Epithelial cell of esophagus (primary cell): ENCODE data around the gene SUSD5.

Experiments
- DNase-seq: peaks from one replicate; pipeline ENCODE4 v3.0.0; 2010; ENCODE audit warnings: low read depth
- H3K4me3 ChIP-seq: 2 replicates; pipeline ENCODE4 v1.5.1; 2011; ENCODE audit warnings: mild to moderate bottlenecking, low read length, control low read depth
- TF ChIP-seq, protein P1 (sequence below): IDR thresholded peaks from 2 replicates; pipeline ENCODE4 v1.5.1; 2011; ENCODE audit warnings: low read depth, mild to moderate bottlenecking, low read length, control low read depth, inconsistent platforms; ENCODE audit not compliant: insufficient read depth; ENCODE audit errors: missing control alignments

Gene SUSD5

GRCh38 chr3:33237439-33237838, 18.8 kb upstream of the SUSD5 start:
- no peak overlapping the region for H3K4me3 ChIP-seq
- TF ChIP-seq, protein P1, sequence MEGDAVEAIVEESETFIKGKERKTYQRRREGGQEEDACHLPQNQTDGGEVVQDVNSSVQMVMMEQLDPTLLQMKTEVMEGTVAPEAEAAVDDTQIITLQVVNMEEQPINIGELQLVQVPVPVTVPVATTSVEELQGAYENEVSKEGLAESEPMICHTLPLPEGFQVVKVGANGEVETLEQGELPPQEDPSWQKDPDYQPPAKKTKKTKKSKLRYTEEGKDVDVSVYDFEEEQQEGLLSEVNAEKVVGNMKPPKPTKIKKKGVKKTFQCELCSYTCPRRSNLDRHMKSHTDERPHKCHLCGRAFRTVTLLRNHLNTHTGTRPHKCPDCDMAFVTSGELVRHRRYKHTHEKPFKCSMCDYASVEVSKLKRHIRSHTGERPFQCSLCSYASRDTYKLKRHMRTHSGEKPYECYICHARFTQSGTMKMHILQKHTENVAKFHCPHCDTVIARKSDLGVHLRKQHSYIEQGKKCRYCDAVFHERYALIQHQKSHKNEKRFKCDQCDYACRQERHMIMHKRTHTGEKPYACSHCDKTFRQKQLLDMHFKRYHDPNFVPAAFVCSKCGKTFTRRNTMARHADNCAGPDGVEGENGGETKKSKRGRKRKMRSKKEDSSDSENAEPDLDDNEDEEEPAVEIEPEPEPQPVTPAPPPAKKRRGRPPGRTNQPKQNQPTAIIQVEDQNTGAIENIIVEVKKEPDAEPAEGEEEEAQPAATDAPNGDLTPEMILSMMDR, result no peak

GRCh38 chr3:33236005-33236404, 17.4 kb upstream of the SUSD5 start:
- no peak for DNase-seq
- no peak overlapping the region for H3K4me3 ChIP-seq
- TF ChIP-seq, protein P1, result no peak

More at GRCh38 chr3:33237439-33237838, 18.8 kb upstream of the SUSD5 start:
- no peak for DNase-seq

- TF ChIP-seq, protein P1, result no peak
Observed at GRCh38 chr3:33233884-33234283, 15.3 kb upstream of the SUSD5 start.

GRCh38 chr3:33231756-33232465, 13.3 kb upstream of the SUSD5 start:
- no peak overlapping the region for H3K4me3 ChIP-seq
- TF ChIP-seq, protein P1, result no peak
- no peak for DNase-seq

More at GRCh38 chr3:33233884-33234283, 15.3 kb upstream of the SUSD5 start:
- no peak overlapping the region for H3K4me3 ChIP-seq
- DNase-seq, result no peak

DNA sequence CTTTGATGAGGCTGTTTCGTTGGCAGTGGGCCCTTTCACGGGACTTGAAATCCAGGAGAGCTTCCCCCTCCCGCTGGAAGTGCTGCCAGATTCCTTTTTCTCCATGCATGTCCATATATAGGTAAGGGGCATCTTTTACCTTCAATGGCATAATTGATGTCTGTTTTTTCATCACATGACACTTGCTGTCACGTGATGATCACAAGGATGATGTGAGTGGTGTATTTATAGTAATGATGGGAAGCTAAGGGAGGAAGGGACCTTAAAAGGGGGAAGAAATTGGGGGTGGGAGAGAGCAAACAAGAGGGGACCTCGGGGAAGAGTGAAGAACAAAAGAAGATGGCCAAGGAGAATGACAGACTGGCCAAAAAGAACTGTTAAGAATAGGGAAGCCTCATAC, 11.3 kb upstream of the SUSD5 start:
- no peak overlapping the region for H3K4me3 ChIP-seq
- no peak for DNase-seq
- TF ChIP-seq, protein P1, result no peak

DNA sequence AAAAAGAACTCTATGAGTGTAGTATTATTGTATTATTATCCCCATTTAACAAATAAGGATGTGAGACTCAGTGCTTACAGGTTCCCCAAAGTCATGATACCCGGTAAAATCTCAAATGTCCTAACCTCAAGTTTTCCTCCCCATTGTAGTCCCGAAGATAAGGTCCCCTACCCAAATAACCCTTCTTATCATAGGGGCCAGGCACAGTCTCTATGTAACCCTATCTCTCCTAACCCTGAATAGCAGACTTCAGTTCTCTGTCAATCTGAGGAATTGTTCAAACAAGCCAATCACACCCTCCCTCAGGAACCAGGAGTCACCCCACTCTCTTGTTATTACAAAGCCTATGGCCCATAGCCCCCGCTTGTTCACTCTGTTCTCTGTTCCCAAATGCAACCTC, 10.5 kb upstream of the SUSD5 start:
- TF ChIP-seq, protein P1, result no peak

GRCh38 chr3:33221241-33221640, 2.6 kb upstream of the SUSD5 start:
- TF ChIP-seq, protein P1, result no peak
- no peak for DNase-seq
- no peak overlapping the region for H3K4me3 ChIP-seq

More for the DNA sequence above, 10.5 kb upstream of the SUSD5 start:
- DNase-seq, result no peak
- no peak overlapping the region for H3K4me3 ChIP-seq
